OCI-M2 (cell line): ENCODE results near the gene EVC2.

Experiments used
- DNase-seq: peaks from one replicate; lab custom pipeline; 2025; ENCODE audit not compliant: unreplicated experiment; lab: John Stamatoyannopoulos, UW

The EVC2 gene

DNA sequence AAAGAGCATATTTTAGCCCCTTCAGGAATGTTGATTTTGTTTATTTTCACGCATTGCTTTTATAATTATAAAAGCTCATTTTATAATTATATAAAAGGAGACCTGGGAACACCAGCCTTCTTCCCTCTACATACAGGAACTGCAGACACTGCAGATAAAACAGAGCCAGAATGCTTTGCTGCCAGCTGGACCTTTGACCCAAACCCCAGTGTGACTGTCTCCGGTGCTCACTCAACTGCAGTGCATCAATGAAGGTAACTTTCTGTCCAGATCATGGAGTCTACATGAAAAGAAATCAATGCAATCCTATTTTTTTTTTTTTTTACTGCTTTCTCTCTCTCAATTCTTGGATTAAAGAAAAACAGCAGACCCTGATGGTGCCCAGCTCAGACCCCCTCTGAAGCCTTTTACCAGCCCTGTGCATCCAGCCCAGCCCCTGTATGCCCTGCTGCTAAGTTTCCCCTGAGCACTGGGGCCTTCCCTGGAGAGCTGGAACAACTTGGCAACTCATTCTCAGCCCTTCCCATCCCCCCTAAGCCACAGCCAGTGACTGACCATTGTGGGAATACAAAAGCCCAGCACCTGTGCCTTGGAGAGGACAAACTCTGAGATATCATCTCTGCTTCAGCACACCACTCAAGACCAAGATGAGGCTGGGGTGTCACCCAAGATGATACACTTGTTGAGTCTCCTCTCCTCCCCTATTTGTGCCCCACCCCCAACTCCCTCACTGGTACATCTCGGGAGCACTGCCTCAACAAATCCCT is 182.1 kb downstream of the EVC2 start:
- DNase-seq = no peak

DNA sequence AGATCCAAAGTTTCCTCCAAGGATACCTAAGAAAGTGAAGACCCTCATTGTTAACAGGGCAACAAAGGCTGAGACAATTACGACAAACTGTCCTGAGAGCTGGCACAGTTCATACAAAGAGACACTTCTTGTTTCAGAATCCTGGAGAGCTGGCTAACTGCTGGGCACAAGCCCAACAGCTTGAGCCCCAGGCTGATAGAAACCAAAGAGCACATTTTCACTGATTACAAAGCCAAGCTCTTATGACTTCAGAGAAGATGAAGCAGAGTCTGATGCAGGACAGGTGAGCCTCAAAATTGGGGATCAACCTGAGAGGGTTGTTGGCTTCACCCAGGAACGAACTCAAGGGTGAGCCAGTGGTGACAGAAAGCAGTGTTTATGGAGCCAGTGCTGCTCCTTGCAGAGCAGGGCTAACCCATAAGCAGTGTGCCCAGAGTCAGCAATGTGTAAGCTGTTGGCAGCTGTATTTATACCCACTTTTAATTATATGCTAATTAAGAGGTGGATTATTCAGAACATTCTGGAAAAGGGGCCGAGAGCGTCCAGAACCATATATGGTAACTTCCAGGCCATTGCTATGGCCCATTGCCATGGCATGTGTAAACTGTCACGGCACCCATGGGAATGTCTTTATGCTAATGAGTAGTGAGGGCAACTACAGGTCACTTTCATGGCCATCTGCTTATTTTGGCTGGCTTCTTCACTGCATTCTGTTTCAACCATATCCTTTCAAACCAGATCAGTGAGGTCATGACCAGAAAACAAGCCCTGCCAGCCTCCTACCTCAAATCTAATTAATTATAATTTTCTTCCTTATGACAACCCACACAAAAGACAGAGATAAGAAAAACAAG is 183.7 kb downstream of the EVC2 start:
- DNase-seq = no peak

DNA sequence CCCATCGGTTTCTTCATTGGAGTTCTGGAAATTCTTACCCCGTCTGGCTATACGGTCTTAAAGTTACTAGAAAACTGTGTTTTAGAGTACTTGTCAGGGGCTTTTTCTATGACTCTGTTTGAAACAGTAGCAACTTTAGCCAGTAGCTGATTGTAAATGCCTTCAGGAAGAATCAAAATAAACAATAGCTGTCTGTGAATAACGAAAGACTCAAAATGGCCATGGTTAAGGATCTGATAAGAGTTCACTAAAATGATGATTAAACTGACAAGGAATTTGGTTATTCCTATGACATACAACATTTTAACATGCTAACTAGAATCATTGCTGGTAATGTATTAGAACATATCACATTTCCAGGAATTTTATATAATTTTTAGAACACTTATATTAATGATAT is 191.0 kb downstream of the EVC2 start:
- no peak for DNase-seq

DNA sequence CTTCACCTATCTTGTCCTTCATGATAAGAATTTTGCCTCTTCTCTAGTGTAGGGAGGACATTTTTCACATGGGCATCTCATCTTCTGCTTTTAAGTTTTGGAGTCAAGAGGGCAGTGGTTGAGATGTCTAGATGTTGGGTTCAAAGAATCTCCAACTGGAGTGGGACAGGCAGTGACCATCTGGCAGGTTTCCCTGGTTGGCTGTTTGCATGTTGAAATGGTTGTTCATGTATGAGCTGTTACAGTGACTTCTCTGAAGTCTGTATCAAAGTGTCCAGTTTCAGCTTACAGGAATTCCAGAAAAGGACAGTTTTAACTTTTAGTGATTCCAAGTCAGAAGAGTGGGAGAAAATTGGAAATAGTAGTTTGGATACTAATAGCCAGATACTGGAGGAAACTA is 192.7 kb downstream of the EVC2 start:
- no peak for DNase-seq
